SW480 (cell line): ENCODE data around the gene CCDC15.
A peak's percentile ranks its signal among the peaks of the same experiment; 100 is the strongest.

Experiments used
- DNase-seq: peaks from one replicate; pipeline ENCODE4 v3.0.0-alpha.2; 2016; ENCODE audit warnings: low spot score

Gene CCDC15, protein sequence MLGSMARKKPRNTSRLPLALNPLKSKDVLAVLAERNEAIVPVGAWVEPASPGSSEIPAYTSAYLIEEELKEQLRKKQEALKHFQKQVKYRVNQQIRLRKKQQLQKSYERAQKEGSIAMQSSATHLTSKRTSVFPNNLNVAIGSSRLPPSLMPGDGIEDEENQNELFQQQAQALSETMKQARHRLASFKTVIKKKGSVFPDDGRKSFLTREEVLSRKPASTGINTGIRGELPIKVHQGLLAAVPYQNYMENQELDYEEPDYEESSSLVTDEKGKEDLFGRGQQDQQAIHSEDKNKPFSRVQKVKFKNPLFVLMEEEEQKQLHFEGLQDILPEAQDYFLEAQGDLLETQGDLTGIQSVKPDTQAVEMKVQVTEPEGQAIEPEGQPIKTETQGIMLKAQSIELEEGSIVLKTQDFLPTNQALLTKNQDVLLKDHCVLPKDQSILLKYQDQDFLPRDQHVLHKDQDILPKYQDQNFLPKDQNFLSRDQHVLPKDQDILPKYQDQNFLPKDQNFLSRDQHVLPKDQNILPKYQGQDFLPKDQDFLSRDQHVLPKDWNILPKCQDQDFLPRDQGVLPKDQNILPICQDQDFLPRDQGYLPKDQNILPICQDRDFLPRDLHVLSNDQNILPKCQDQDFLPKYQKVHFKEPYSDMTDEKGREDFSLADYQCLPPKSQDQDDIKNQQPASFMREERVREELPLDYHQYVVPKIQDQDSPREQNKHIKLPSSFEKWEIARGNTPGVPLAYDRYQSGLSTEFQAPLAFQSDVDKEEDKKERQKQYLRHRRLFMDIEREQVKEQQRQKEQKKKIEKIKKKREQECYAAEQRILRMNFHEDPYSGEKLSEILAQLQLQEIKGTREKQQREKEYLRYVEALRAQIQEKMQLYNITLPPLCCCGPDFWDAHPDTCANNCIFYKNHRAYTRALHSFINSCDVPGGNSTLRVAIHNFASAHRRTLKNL

DNA sequence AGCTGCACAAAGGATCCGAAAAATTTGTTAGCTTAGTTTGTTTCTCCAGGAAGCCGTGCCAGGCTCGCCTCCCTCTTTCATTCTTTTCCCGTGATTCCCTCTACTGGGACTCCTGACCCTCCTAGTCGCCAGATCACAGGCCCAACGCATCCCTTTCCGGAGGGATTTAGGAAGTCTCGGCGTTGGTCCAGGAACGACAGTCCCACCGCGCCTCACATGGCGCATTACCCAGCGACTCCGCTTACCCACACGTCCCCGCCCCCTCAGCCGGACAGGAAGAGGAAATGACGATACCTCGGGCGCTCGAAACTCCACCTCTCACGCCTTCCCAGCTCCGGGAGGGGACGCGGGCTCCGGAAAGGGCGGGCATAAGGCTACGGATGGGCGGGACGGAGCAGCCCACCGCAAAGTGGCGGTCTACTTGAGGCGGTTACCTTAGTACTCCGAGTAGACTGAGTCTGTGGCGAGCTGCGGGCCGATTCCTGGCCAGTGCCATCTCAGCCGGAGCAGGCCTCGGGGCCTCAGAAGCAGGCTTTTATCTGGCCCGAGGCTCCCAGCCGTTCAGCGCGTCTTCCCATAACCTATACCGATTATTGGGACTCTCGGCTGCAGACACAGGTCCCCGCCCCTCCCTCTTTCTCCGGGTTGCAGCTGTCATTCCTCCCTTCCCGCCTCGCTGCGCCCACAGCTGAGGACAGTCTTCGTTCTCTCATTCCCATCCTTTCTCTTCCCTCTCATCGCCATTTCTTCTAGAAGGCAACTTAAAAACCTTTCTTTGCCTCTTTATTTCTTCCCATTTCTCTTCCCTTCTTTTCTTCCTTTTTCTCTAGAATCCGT lies at the start of gene CCDC15:
Gene CCDC15, plus strand, starts transcription at position 450 of the 837 bp plus-strand sequence. CDS start 531 bp downstream, outside the sequence.
- peak; percentile 96 for DNase-seq

DNA sequence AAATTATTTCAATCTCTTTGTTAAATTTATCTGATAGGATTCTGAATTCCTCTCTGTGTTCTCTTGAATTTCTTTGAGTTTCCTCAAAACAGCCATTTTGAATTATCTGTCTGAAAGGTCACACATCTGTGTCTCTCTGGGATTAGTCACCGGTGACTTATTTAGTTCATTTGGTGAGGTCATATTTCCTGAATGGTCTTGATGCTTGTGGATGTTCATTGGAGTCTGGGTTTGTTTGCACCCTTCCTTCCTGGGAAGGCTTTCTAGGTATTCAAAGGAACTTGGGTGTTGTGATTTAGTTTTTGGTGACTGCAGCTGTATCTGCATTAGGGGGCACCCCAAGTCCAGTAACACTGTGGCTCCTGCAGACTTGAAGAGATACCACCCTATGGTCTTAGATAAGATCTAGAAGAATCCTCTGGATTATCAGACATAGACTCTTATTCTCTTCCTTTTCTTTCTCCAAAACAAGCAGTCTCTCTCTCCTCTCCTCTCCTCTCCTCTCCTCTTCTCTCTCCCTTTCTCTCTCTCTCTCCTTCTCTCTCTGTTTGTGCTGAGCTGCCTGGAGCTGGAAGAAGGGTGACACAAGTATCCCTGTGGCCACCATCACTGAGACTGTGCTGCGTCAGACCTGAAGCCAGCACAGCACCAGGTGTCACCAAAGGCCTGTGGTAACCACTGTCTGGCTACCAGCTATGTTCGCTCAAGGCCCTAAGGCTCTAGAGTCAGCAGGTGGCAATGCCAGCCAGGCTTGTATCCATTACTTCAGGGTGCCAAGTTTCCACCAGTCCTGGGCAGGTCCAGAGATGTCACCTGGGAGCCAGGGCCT lies 38.2 kb upstream of the CCDC15 start:
- DNase-seq = no peak

DNA sequence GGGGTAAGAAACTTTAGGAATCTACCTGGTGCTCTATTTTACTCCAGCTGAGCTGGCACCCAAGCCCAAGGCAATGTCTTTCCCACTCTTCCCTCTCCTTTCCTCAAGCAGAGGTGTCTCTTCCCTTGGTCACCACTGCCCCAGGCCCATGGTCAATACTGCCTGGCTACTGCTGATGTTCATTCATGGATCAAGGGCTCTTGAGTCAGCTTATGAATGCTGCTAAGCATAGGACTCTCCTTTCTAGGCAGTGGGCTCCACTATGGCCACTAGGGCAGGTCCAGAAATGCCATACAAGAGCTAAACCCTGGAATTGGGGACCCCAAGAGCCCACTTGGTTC lies 37.7 kb upstream of the CCDC15 start:
- DNase-seq = no peak

DNA sequence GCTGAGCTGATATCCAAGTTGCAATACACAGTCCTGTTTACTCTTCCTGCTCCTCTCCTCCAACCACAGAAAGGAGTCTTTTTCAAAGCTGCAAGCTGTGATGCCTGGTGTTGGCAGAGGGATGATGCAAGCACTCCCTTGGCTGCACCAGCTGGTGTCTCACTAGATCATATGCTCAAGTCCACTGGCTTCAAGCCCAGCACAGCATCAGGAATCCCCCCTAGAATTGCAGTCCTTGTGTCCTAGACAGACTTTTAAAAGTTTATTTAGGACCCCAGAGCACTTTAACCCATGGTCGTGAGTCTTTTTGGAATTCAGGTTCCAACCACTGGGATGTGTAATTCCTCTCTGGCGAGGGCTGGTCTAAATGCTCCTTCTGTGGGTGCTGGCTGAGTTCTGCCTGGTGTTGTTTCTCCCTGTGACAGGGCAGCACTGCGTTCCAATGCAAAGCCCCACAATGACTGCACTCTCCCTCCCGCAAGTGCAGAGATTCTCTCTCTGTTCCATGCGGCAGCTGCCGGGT lies 36.8 kb upstream of the CCDC15 start:
- no peak for DNase-seq

DNA sequence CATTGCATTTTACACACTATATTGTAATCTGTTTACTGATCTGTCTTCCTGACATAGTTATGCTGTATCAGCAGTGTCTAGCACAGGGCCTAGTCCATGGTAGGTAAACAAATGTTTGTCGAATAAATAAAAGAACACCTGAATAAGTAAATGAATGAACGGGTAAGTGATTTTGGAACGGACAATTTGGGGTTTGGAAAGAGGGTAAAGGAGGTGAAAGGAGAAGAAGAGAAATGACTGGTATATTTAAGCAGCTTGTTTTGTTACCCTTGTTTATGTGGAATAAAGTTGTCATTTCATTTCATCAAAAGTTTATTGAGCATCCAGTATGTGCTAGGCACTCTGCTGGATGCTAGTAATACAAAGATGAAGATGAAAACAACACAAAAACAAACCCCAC lies 35.1 kb upstream of the CCDC15 start, which contains the start of gene HEPN1:
Gene HEPN1, plus strand, starts transcription at position 301 of the 400 bp plus-strand sequence.
- DNase-seq = no peak

DNA sequence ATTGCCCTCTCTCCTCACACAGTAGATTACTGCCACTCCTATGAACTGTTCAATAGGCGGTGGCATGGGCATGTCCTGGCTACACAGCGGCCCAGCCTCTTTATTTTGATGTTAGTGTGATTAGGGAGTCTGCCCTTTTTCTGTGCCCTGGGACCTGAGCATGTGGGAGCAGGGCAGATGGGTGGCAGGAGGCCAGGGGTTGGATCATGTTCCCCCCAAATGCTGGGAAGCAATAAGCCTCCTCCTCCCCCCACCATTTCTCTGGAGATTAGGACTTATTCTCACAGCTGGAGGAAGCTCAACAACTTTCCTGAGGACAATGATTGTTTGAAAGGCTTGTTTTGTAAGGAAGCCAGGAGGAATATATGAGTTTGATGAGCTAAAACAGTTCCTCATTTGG lies 34.1 kb upstream of the CCDC15 start:
- no peak for DNase-seq

DNA sequence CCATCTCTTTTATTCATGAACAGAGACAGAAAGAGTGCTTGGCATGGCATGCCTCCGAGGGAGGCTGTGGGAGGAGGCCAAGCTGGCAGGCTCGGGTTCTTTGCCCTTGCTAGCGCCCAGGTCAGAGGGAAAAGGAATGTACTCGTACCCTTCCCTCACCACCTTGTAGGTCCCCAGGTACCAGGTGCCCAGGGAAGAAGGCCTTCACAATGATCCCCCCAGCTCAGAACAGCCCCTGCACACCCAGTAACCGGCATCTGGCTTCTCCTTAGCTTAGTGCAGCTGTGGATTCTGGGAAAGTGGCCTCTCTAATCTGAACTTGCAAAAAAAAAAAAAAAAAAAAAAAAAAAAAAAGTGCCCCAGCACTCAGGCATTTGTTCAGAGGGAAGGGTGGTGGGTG lies 33.6 kb upstream of the CCDC15 start:
- no peak for DNase-seq

DNA sequence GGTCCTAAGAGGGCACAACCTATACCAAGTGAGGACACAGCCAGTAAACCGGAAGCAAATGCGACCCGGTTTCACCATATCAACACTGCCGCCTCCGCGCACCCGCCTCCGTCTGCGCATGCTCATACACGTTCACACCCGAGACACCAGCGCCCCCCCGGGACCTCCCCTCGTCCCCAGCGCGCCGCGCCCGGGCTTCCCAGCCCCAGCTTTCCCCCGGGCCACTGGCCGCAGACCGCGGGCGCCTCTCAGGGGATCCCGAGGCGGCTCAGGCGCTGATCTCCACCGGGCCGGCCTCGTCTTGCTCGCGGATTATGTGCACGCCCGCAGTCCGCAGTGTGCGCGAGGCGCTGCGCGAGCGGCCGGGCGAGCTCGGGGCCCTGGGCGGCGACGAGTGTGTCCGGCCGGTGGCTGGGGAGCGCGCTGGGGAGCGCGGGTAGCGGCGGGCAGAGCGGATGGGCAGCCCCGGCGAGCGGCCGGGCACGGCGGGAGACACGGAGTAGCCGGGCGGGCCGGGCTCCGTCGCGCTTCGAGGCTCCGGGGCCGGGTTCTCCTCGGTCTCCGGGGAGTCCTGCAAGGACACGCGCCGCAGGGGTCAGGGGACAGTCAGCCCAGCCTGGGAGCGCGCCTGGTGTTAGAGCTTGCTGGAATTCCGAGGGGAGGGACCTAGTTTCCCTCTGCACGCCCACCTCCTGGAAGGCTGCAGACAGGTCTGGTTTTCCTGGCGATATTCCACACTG lies 33.0 kb upstream of the CCDC15 start:
- no peak for DNase-seq

DNA sequence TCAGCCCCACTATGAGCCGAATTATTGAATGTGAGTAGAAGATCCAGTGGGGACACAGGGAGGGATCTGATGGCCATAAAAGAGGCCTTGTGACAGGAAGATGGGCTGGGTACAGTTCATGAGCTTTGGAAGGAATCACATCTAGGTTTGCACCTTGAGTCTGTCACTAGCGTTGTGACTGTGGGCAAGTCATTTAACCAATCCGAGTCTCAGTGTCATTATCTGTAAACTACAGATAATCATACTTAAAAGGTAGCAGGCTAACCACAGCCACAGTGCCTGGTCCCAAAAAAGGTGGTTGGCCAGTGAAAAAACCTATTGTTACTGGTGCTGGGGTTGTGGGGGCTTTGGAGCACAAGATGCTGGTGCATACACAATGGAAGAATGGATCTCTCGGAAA lies 31.2 kb upstream of the CCDC15 start:
- DNase-seq = no peak

DNA sequence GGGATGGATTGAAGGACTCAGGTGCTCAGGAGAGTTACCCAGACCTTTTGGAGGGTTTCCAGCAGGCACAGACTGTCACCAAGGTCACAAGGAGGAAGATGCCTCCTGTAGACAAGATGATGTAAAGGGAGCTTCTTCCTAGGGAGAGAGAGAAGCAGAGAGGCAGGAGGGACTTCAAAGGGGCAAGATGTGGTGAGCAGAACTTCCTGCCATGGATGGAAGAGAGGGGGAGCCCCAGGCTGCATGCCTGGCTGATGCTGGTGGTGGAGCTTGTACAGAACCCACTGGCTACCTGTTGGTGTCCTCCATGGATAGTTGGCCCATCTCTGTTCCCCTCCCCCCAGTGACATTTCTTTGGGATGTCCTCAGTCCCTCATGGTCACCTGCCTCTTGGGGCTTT lies 30.7 kb upstream of the CCDC15 start:
- DNase-seq = no peak

DNA sequence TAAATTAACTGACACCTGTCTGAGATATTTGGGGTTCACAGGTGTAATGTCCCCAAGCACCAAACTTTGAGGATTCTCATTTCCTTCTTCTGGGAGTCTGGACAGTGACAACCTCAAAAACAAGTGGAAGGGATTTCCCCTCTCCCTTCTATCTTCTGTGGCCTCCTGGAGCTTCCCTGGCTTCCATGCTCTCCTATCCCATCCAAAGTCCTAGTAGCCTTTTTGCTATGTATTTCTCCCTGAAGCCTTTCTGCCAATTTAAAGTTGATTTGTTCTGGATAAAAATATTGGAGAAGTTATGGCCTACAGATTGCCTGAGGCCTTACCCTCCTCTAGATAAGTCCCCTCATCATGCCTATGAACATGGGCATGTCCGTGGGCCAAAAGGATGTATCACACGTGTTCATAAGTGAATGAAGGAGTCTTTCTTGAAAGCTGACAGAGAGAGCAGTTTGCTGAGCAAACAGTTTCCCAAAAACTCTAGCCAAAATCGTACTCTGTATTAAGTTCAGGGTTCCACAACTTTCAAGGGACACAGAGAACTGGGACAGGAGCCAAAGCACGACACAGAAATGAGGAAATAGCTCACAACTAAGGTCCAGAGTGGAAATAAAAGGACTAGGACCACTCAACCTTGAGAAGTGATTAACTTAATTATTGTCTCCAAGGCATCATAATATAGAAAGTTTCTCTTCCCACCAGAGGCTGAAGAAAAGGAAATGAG lies 24.9 kb upstream of the CCDC15 start:
- no peak for DNase-seq

DNA sequence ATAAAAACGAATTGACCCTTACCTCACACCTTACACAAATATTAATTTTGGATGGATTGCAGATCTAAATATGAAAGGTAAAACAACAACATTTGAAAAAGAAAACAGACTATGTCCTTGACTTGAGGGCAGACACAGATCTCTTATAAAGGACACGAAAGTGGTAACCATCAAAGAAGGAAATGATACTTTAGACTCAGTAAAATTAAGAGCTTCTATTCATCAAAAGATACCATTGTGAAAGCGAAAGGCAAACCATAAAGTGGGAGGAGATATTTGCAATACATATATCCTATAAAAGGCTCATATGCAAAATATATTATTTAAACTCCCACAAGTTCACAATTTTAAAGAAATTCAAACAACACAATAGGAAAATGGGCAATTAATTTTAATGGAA lies 23.2 kb upstream of the CCDC15 start:
- DNase-seq = no peak

DNA sequence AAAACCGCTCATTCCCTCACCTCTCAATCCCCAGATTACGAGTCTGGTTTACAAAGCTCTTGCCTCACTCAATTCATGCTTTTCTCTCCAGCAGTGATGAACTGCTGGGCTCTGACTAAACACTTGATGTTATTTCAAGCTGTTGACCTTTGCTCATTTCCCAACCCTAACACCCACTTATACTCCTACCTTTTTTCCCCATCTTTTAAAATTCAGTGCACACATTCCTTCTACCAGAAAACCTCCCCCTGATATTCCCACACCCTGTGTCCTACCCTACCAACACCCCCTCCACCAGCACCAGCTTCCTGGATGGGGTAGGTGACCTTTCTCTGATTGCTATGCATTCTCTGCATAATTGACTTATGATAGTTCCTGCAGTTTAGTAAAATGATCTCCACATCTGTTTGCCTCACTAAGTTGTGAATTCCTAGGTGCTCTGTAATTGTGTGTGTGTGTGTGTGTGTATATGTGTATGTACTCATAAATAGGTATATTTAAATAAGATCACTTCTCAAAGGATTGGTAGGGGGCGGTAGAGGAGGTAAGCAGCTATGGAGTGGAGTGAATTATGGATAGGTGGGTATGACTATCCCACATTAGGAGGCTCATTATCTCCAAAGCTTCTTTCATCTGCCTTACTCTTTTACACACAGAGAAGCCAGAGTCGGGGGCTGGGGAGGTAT lies 19.0 kb upstream of the CCDC15 start:
- DNase-seq = no peak

DNA sequence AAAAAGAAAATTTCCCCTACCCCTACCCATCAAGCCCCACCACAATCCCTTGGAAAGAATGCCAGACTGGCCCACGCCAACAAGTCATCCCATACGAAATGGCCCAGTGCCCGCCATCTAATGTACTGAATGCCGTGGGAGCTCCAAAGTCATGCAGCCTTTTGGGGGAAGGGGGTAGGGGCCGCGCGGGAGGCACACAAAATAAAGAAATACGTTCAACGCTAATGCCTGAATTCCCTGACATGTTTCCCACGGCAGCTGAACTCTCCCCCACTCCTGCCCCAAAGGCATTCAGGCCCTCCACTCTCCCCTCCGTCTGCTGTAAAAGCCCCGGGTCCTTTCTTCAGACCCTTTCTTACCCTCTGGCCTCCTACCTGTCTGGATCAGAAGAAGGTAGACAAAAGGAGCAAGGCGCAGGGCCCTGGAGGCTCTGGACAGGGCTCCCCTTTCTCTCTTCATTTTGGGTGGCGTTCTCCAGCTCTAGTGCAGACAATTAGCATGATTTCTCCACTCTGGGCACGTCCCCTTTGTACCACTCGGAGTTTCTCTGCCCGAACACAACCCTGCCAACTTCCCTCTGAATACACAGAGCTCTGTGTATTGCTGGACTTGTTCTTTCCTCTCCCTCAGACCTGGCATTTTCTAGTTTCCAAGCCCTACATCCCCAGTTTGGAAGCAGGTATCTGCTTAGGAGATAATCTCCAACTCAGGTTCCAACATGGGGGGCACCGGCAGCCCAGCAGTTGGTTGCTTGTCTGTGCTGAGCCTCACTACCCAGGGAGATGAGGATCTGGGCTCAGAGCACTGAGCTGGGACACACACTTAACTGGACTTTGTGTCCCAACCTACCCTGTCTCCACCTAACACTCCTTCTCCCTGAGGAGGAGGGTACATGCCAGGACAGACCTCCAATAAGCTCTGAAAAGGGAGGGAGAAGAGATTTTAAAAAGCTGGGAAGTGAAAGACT lies 18.2 kb upstream of the CCDC15 start, which contains the start of gene HEPACAM:
Gene HEPACAM, minus strand, starts transcription at position 500 of the 967 bp plus-strand sequence. Its CDS starts 41 bp downstream, at position 459.
- no peak for DNase-seq

DNA sequence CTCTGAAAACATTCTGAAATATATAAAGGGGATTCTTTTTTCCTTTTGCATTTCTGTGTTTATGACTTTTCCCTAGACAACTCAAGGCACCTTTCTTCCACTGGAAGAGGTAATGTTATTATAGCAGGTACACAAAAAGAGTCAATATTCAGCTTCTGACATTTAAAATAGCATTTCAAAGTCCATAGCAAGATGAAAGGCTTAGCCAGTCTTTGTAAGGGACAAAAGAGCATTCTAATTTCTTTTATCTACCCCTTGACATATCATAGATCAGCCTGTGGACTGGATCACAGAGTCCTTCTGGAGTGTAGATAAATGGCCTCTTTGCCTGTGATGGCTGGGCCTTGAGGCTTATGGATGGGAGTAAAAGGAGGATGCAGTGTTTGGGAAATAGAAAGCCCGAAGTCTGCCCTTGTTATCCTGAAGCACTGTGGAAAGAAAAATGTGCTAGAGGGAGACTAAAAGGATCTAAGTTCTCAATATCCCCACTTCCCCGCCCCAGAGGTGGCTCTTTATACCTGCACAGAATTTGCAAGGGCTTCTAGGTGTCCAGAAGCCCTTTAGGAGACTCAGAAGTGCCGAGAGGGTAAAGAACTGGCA lies 16.6 kb upstream of the CCDC15 start:
- DNase-seq = no peak

DNA sequence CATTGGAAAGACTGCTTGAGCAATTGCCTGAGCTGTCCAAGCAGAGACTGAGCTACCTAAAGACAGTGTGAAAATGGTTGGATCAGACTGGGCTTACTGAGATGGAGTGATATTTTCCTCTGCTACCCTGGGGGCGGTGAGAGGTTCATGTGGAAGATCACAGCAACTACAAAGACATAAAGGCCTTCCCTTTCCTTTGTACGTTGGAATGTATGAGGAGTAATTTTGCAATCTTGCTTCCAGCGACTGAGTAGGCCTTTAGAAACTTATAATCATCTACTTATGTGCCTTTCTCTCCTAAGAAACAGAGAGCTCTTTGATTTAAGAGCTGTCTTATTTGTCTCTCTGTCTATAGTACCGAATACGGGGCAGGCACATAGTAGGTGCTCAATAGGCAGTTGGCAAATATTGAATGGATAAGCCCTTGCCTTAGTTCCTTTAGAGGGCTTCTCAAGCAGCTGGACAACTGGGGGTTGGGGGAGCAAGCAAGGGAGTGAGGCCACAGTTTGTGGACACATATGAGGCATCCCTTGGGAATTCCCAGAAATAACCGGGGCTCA lies 15.7 kb upstream of the CCDC15 start:
- no peak for DNase-seq

DNA sequence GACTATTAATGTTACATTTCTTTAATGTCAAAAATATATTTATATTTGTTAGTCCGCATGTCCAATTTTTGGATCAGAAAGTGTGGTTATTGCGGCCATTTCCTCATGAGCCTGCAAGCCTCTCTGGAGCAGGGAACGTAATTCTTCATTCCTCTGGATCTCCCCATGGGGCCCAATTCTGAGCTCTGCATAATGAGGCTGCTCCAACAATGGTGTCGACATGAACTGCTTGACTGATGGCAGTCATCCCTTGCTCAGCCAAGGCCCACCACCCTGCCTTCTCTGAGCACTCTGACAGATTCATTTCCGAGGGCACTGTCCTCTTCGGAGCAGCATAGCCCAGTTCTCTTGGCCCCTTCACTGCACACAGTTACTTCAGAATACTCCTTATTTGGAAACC lies 15.0 kb upstream of the CCDC15 start:
- no peak for DNase-seq
